ENCODE results near the gene DDX10. TPM values are rescaled to one million over a fixed set of nuclear protein-coding genes. Genes with fewer than 3 reads are reported as not detected.

DDX10 gene
- total and polyA plus RNA-seq, 9 donors: 19.7 to 33.1 (median 24.2) TPM

GRCh38 chr11:108708173-108708572 is 43.3 kb downstream of the DDX10 start:
- DNase-seq: no peak
- Histone ChIP-seq H3K27ac (ENCODE audit: low read length) (no peak overlapping the region), H3K4me3 (ENCODE audit: low read length) (no peak overlapping the region), H3K36me3 (ENCODE audit: control insufficient read depth, insufficient read depth, low read length) (peaks cover 13% of the 10 kb centered on the region), H3K27me3 (ENCODE audit: control insufficient read depth, insufficient read depth, low read length) (no peaks in the 10 kb centered on the region), H3K9me3 (replicated peaks; ENCODE audit: control insufficient read depth, low read depth, low read length) (peaks cover 14% of the 10 kb centered on the region), H3K4me1 (ENCODE audit: control insufficient read depth, insufficient read depth, low read length) (no peaks in the 10 kb centered on the region)

GRCh38 chr11:108709741-108710140 is 44.9 kb downstream of the DDX10 start:
- no peak for DNase-seq

GRCh38 chr11:108713076-108713790 is 48.4 kb downstream of the DDX10 start:
- Histone ChIP-seq H3K9me3 (replicated peaks; ENCODE audit: control insufficient read depth, low read depth, low read length) (peaks cover 13% of the 10 kb centered on the region), H3K4me1 (ENCODE audit: control insufficient read depth, insufficient read depth, low read length) (no peaks in the 10 kb centered on the region), H3K36me3 (ENCODE audit: control insufficient read depth, insufficient read depth, low read length) (peaks cover 8% of the 10 kb centered on the region), H3K27me3 (ENCODE audit: control insufficient read depth, insufficient read depth, low read length) (no peaks in the 10 kb centered on the region), H3K27ac (ENCODE audit: low read length) (no peak overlapping the region), H3K4me3 (ENCODE audit: low read length) (no peak overlapping the region)
- DNase-seq: no peak
- WGBS (ENCODE audit: insufficient coverage): 38% methylated on average over 1 of the region's 4 CpGs

More at GRCh38 chr11:108709741-108710140, 44.9 kb downstream of the DDX10 start:
- Histone ChIP-seq H3K27me3 (ENCODE audit: control insufficient read depth, insufficient read depth, low read length) (no peaks in the 10 kb centered on the region), H3K4me1 (ENCODE audit: control insufficient read depth, insufficient read depth, low read length) (no peaks in the 10 kb centered on the region), H3K36me3 (ENCODE audit: control insufficient read depth, insufficient read depth, low read length) (peaks cover 13% of the 10 kb centered on the region), H3K9me3 (replicated peaks; ENCODE audit: control insufficient read depth, low read depth, low read length) (peaks cover 14% of the 10 kb centered on the region), H3K4me3 (ENCODE audit: low read length) (no peak overlapping the region), H3K27ac (ENCODE audit: low read length) (no peak overlapping the region)

GRCh38 chr11:108715239-108715638 is 50.4 kb downstream of the DDX10 start:
- WGBS (ENCODE audit: insufficient coverage): 80% methylated on average over 1 of the region's 2 CpGs
- Histone ChIP-seq H3K27me3 (ENCODE audit: control insufficient read depth, insufficient read depth, low read length) (no peaks in the 10 kb centered on the region), H3K4me1 (ENCODE audit: control insufficient read depth, insufficient read depth, low read length) (no peaks in the 10 kb centered on the region), H3K4me3 (ENCODE audit: low read length) (no peak overlapping the region), H3K36me3 (ENCODE audit: control insufficient read depth, insufficient read depth, low read length) (peaks cover 8% of the 10 kb centered on the region), H3K27ac (ENCODE audit: low read length) (no peak overlapping the region), H3K9me3 (replicated peaks; ENCODE audit: control insufficient read depth, low read depth, low read length) (peaks cover 5% of the 10 kb centered on the region)
- no peak for DNase-seq

- Histone ChIP-seq H3K4me1 (ENCODE audit: control insufficient read depth, insufficient read depth, low read length) (no peaks in the 10 kb centered on the region), H3K27ac (ENCODE audit: low read length) (no peak overlapping the region), H3K4me3 (ENCODE audit: low read length) (no peak overlapping the region), H3K27me3 (ENCODE audit: control insufficient read depth, insufficient read depth, low read length) (no peaks in the 10 kb centered on the region), H3K36me3 (ENCODE audit: control insufficient read depth, insufficient read depth, low read length) (peaks cover 7% of the 10 kb centered on the region), H3K9me3 (replicated peaks; ENCODE audit: control insufficient read depth, low read depth, low read length) (no peaks in the 10 kb centered on the region)
- no peak for DNase-seq
- 68% methylated on average over 2 of the region's 2 CpGs for WGBS (ENCODE audit: insufficient coverage)
Measured at GRCh38 chr11:108718466-108718865, 53.6 kb downstream of the DDX10 start.

GRCh38 chr11:108724974-108725689 is 60.3 kb downstream of the DDX10 start:
- Histone ChIP-seq H3K27ac (ENCODE audit: low read length) (no peak overlapping the region), H3K9me3 (replicated peaks; ENCODE audit: control insufficient read depth, low read depth, low read length) (no peaks in the 10 kb centered on the region), H3K27me3 (ENCODE audit: control insufficient read depth, insufficient read depth, low read length) (no peaks in the 10 kb centered on the region), H3K4me1 (ENCODE audit: control insufficient read depth, insufficient read depth, low read length) (no peaks in the 10 kb centered on the region), H3K36me3 (ENCODE audit: control insufficient read depth, insufficient read depth, low read length) (peaks cover 3% of the 10 kb centered on the region), H3K4me3 (ENCODE audit: low read length) (no peak overlapping the region)
- DNase-seq: no peak
- no CpG with 5 or more reads among the region's 5 CpGs for WGBS (ENCODE audit: insufficient coverage)

GRCh38 chr11:108726077-108726800 is 61.4 kb downstream of the DDX10 start:
- DNase-seq: no peak
- no CpG with 5 or more reads among the region's 4 CpGs for WGBS (ENCODE audit: insufficient coverage)
- H3K4me1 ChIP-seq (ENCODE audit: control insufficient read depth, insufficient read depth, low read length): no peaks in the 10 kb centered on the region
- H3K36me3 ChIP-seq (ENCODE audit: control insufficient read depth, insufficient read depth, low read length): peaks cover 3% of the 10 kb centered on the region
- no peaks in the 10 kb centered on the region for H3K9me3 ChIP-seq (replicated peaks; ENCODE audit: control insufficient read depth, low read depth, low read length)
- no peaks in the 10 kb centered on the region for H3K27me3 ChIP-seq (ENCODE audit: control insufficient read depth, insufficient read depth, low read length)
- no peak overlapping the region for H3K4me3 ChIP-seq (ENCODE audit: low read length)
- H3K27ac ChIP-seq (ENCODE audit: low read length): no peak overlapping the region

GRCh38 chr11:108727665-108728064 is 62.8 kb downstream of the DDX10 start:
- Histone ChIP-seq H3K9me3 (replicated peaks; ENCODE audit: control insufficient read depth, low read depth, low read length) (no peaks in the 10 kb centered on the region), H3K27me3 (ENCODE audit: control insufficient read depth, insufficient read depth, low read length) (no peaks in the 10 kb centered on the region), H3K36me3 (ENCODE audit: control insufficient read depth, insufficient read depth, low read length) (peaks cover 3% of the 10 kb centered on the region), H3K4me3 (ENCODE audit: low read length) (no peak overlapping the region), H3K27ac (ENCODE audit: low read length) (no peak overlapping the region), H3K4me1 (ENCODE audit: control insufficient read depth, insufficient read depth, low read length) (no peaks in the 10 kb centered on the region)
- no CpG with 5 or more reads among the region's 3 CpGs for WGBS (ENCODE audit: insufficient coverage)
- DNase-seq: no peak

- H3K27ac ChIP-seq (ENCODE audit: low read length): no peak overlapping the region
- H3K27me3 ChIP-seq (ENCODE audit: control insufficient read depth, insufficient read depth, low read length): no peaks in the 10 kb centered on the region
- H3K36me3 ChIP-seq (ENCODE audit: control insufficient read depth, insufficient read depth, low read length): no peaks in the 10 kb centered on the region
- DNase-seq: no peak
- no peaks in the 10 kb centered on the region for H3K4me1 ChIP-seq (ENCODE audit: control insufficient read depth, insufficient read depth, low read length)
- 71% methylated on average over 3 of the region's 7 CpGs for WGBS (ENCODE audit: insufficient coverage)
- no peak overlapping the region for H3K4me3 ChIP-seq (ENCODE audit: low read length)
- no peaks in the 10 kb centered on the region for H3K9me3 ChIP-seq (replicated peaks; ENCODE audit: control insufficient read depth, low read depth, low read length)
Measured at GRCh38 chr11:108729227-108729871, 64.5 kb downstream of the DDX10 start.

GRCh38 chr11:108732395-108732794 is 67.5 kb downstream of the DDX10 start:
- Histone ChIP-seq H3K27me3 (ENCODE audit: control insufficient read depth, insufficient read depth, low read length) (no peaks in the 10 kb centered on the region), H3K27ac (ENCODE audit: low read length) (no peak overlapping the region), H3K4me3 (ENCODE audit: low read length) (no peak overlapping the region), H3K9me3 (replicated peaks; ENCODE audit: control insufficient read depth, low read depth, low read length) (no peaks in the 10 kb centered on the region), H3K36me3 (ENCODE audit: control insufficient read depth, insufficient read depth, low read length) (no peaks in the 10 kb centered on the region), H3K4me1 (ENCODE audit: control insufficient read depth, insufficient read depth, low read length) (no peaks in the 10 kb centered on the region)
- DNase-seq: no peak
- 91% methylated on average over 7 of the region's 8 CpGs for WGBS (ENCODE audit: insufficient coverage)
